Measurements from ENCODE around the gene PLIN4. TPM values are rescaled to one million over a fixed set of nuclear protein-coding genes. Genes with fewer than 3 reads are reported as not detected.

The PLIN4 gene
- total and polyA plus RNA-seq, 10 of the 15 experiments (the other 5 are each of a cell fraction or from before 2014, with no cell fraction given) = 0.01 to 0.11 (median 0.05) TPM; not detected in 2

- ChIA-PET RAD21 (ENCODE audit: unreplicated experiment) (no interaction called here), SMC1A (ENCODE audit: uncharacterized antibody, unreplicated experiment) (interaction anchor here (1.8 kb wide), 1 partner anchor 14 kb away, joined by 4 read pairs; no protein-coding TSS in a partner anchor), POLR2A (interaction anchor here (0.7 kb wide), 1 partner anchor 137 kb away, joined by 3 read pairs; the partner anchor contains the start of gene CHAF1A), CTCF (interaction anchor here (0.6 to 4.8 kb wide), 5 partner anchors 15 to 93 kb away, joined by 3 to 44 read pairs (median 4); no protein-coding TSS in a partner anchor)
- Histone ChIP-seq H3K27me3 (replicated peaks in 1 of 2; ENCODE audit: control insufficient read depth in 2 of 2, insufficient read depth in 2 of 2, low read length in 1 of 2) (no peaks in the 10 kb centered on the region), H3K36me3 (ENCODE audit: control insufficient read depth in 2 of 2, insufficient read depth in 2 of 2, low read length in 1 of 2) (no peaks in the 10 kb centered on the region), H3K4me3 (no peak overlapping the region), H3K9ac (ENCODE audit: control insufficient read depth, insufficient read depth, low read length) (no peak overlapping the region), H2AFZ (ENCODE audit: control insufficient read depth, low read depth, low read length) (no peak overlapping the region), H3K9me3 (replicated peaks; ENCODE audit: control insufficient read depth, insufficient read depth, low read length) (peaks cover 2% of the 10 kb centered on the region; the same call in 2 of the 3 replicates), H3K4me1 (ENCODE audit: control insufficient read depth, insufficient read depth, low read length) (peaks cover 12% of the 10 kb centered on the region), H3K4me2 (ENCODE audit: control insufficient read depth, insufficient read depth) (peak overlapping the region; percentile 7; the same call in 1 of the 2 replicates), H3K79me2 (ENCODE audit: control insufficient read depth, insufficient read depth, low read length) (no peaks in the 10 kb centered on the region), H3K27ac (ENCODE audit: control insufficient read depth, insufficient read depth) (no peak overlapping the region), H4K20me1 (ENCODE audit: control insufficient read depth, insufficient read depth) (no peaks in the 10 kb centered on the region)
- intact Hi-C loops (cut with micrococcal nuclease; ENCODE audit: unreplicated experiment) = no loop called here
- in situ Hi-C loops (cut with MboI) = no loop called here
- WGBS (ENCODE audit: insufficient coverage, insufficient replicate concordance, low lambda C conversion rate, missing lambda C conversion rate) = 60% methylated on average over 3 of the region's 3 CpGs
- ATAC-seq (no peak), DNase-seq (ENCODE audit: low read depth, low spot score) (no peak), FAIRE-seq (no peak)
- BruUV-seq (replicated peaks) = TSS peak; percentile 74
- TF ChIP-seq PML (IDR thresholded peaks at IDR 0.05; ENCODE audit: low read length) (no peak), IRF4 (IDR thresholded peaks at IDR 0.05; ENCODE audit: low read depth, low read length) (no peak), USF1 (IDR thresholded peaks at IDR 0.05; ENCODE audit: borderline replicate concordance, extremely low read length, insufficient read depth, low read depth, low read length) (no peak), SIX5 (IDR thresholded peaks at IDR 0.05; ENCODE audit: low read depth, low read length, severe bottlenecking) (no peak), YY1 (IDR thresholded peaks at IDR 0.05; ENCODE audit: low read depth, low read length) (no peak), TCF3 (IDR thresholded peaks at IDR 0.05; ENCODE audit: borderline replicate concordance, insufficient read depth, low read depth, low read length) (no peak), CHD1 (IDR thresholded peaks at IDR 0.05; ENCODE audit: low read depth, low read length) (no peak), TBL1XR1 (IDR thresholded peaks at IDR 0.05; ENCODE audit: low read depth, low read length) (no peak), NFYB (IDR thresholded peaks at IDR 0.05; ENCODE audit: insufficient read depth, low read depth, low read length) (no peak), KAT2A (conservative IDR thresholded peaks at IDR 0.05; ENCODE audit: control insufficient read depth, low read depth, low read length) (no peak)
- TF ChIP-seq, protein P1, sequence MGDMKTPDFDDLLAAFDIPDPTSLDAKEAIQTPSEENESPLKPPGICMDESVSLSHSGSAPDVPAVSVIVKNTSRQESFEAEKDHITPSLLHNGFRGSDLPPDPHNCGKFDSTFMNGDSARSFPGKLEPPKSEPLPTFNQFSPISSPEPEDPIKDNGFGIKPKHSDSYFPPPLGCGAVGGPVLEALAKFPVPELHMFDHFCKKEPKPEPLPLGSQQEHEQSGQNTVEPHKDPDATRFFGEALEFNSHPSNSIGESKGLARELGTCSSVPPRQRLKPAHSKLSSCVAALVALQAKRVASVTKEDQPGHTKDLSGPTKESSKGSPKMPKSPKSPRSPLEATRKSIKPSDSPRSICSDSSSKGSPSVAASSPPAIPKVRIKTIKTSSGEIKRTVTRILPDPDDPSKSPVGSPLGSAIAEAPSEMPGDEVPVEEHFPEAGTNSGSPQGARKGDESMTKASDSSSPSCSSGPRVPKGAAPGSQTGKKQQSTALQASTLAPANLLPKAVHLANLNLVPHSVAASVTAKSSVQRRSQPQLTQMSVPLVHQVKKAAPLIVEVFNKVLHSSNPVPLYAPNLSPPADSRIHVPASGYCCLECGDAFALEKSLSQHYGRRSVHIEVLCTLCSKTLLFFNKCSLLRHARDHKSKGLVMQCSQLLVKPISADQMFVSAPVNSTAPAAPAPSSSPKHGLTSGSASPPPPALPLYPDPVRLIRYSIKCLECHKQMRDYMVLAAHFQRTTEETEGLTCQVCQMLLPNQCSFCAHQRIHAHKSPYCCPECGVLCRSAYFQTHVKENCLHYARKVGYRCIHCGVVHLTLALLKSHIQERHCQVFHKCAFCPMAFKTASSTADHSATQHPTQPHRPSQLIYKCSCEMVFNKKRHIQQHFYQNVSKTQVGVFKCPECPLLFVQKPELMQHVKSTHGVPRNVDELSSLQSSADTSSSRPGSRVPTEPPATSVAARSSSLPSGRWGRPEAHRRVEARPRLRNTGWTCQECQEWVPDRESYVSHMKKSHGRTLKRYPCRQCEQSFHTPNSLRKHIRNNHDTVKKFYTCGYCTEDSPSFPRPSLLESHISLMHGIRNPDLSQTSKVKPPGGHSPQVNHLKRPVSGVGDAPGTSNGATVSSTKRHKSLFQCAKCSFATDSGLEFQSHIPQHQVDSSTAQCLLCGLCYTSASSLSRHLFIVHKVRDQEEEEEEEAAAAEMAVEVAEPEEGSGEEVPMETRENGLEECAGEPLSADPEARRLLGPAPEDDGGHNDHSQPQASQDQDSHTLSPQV (IDR thresholded peaks at IDR 0.05) = no peak
- TF ChIP-seq, protein P2, sequence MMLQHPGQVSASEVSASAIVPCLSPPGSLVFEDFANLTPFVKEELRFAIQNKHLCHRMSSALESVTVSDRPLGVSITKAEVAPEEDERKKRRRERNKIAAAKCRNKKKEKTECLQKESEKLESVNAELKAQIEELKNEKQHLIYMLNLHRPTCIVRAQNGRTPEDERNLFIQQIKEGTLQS (IDR thresholded peaks at IDR 0.05; ENCODE audit: borderline replicate concordance, extremely low read depth, low read depth, low read length) = no peak
- TF ChIP-seq, protein P3, sequence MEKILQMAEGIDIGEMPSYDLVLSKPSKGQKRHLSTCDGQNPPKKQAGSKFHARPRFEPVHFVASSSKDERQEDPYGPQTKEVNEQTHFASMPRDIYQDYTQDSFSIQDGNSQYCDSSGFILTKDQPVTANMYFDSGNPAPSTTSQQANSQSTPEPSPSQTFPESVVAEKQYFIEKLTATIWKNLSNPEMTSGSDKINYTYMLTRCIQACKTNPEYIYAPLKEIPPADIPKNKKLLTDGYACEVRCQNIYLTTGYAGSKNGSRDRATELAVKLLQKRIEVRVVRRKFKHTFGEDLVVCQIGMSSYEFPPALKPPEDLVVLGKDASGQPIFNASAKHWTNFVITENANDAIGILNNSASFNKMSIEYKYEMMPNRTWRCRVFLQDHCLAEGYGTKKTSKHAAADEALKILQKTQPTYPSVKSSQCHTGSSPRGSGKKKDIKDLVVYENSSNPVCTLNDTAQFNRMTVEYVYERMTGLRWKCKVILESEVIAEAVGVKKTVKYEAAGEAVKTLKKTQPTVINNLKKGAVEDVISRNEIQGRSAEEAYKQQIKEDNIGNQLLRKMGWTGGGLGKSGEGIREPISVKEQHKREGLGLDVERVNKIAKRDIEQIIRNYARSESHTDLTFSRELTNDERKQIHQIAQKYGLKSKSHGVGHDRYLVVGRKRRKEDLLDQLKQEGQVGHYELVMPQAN (conservative IDR thresholded peaks at IDR 0.05) = no peak
- TF ChIP-seq, protein P4, sequence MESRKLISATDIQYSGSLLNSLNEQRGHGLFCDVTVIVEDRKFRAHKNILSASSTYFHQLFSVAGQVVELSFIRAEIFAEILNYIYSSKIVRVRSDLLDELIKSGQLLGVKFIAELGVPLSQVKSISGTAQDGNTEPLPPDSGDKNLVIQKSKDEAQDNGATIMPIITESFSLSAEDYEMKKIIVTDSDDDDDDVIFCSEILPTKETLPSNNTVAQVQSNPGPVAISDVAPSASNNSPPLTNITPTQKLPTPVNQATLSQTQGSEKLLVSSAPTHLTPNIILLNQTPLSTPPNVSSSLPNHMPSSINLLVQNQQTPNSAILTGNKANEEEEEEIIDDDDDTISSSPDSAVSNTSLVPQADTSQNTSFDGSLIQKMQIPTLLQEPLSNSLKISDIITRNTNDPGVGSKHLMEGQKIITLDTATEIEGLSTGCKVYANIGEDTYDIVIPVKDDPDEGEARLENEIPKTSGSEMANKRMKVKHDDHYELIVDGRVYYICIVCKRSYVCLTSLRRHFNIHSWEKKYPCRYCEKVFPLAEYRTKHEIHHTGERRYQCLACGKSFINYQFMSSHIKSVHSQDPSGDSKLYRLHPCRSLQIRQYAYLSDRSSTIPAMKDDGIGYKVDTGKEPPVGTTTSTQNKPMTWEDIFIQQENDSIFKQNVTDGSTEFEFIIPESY (IDR thresholded peaks at IDR 0.05) = no peak
These were observed 20.9 kb upstream of the PLIN4 start for GRCh38 chr19:4539169-4539692.
